ENCODE data around the gene CACNA2D4.

- no peak for TF ChIP-seq CTCF (IDR thresholded peaks at IDR 0.05)
- TF ChIP-seq EP300 (IDR thresholded peaks at IDR 0.05): no peak
Observed at GRCh38 chr12:1776170-1776921, 142.1 kb downstream of the CACNA2D4 start.
